Suprapubic skin (tissue), 4 donors: Measurements from ENCODE around the gene MIGA1.

Source experiments
- POLR2A ChIP-seq, 2 donors: fragments of 450-650 bp; IDR thresholded peaks; one replicate each; pipeline ENCODE4 v1.6.1; 2017; ENCODE audit warnings: antibody characterized with exemption in 2 of 2, mild to moderate bottlenecking in 2 of 2, moderate library complexity in 2 of 2
- POLR2AphosphoS5 ChIP-seq, 3 donors: sonication (generic); formaldehyde crosslinking; IDR thresholded peaks; one replicate each; pipeline ENCODE4 v1.6.1; 2017; ENCODE audit warnings: antibody characterized with exemption in 3 of 3
- TF ChIP-seq, protein P1 (sequence below), 2 donors: fragments of 200-600 bp in 1 of 2; fragments of 450-650 bp in 1 of 2; sonication (generic) in 1 of 2; IDR thresholded peaks; one replicate each; pipeline ENCODE4 v1.5.1; 2016 to 2019; ENCODE audit warnings: antibody characterized with exemption in 2 of 2, mild to moderate bottlenecking in 1 of 2, moderate library complexity in 1 of 2

DNA sequence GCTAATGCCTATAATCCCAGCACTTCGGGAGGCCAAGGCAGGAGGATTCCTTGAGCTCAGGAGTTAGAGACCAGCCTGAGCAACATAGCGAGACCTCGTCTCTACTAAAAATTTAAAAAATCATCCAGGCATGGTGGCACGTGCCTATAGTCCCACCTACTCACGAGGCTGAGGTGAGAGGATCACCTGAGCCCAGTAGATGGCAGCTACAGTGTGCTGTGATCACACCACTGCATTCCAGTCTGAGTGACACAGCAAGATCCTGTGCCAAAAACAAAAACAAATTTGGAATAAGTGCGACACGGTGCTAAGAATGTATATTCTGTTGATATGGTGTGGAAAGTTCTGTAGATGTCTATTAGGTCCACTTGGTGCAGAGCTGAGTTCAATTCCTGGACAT lies 34.9 kb upstream of the MIGA1 start:
- TF ChIP-seq, protein P1, sequence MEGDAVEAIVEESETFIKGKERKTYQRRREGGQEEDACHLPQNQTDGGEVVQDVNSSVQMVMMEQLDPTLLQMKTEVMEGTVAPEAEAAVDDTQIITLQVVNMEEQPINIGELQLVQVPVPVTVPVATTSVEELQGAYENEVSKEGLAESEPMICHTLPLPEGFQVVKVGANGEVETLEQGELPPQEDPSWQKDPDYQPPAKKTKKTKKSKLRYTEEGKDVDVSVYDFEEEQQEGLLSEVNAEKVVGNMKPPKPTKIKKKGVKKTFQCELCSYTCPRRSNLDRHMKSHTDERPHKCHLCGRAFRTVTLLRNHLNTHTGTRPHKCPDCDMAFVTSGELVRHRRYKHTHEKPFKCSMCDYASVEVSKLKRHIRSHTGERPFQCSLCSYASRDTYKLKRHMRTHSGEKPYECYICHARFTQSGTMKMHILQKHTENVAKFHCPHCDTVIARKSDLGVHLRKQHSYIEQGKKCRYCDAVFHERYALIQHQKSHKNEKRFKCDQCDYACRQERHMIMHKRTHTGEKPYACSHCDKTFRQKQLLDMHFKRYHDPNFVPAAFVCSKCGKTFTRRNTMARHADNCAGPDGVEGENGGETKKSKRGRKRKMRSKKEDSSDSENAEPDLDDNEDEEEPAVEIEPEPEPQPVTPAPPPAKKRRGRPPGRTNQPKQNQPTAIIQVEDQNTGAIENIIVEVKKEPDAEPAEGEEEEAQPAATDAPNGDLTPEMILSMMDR (IDR thresholded peaks at IDR 0.05) = no peak
- TF ChIP-seq POLR2A (IDR thresholded peaks at IDR 0.05) (no peak), POLR2AphosphoS5 (IDR thresholded peaks at IDR 0.05) (no peak)
